ENCODE results near the gene USP9Y. TPM values are rescaled to one million over a fixed set of nuclear protein-coding genes. Genes with fewer than 3 reads are reported as not detected.

USP9Y gene
- total and polyA plus RNA-seq, 2 experiments from 2014 or later, result not detected

DNA sequence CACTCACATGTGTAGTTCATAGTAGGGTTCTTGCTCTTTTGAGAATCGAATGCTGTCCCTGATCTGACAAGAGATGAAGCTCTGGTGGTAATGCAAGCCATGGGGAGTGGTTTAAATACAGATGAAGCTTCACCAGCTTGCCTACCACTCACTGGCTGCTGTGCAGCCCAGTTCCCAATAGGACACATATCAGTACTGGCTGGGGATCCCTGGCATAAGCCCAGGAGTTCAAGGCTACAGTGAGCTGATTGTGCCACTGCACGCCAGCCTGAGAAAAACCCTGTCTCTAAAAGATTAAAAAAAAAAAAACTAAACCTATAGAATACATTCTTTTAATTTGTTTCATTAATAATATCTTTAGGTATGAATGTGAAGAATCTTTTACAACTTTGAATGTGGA is 136.5 kb downstream of the USP9Y start:
- Histone ChIP-seq H3K27ac (no peak overlapping the region), H3K4me3 (no peak overlapping the region), H3K9me3 (ENCODE audit: low read depth) (no peaks in the 10 kb centered on the region), H3K36me3 (no peaks in the 10 kb centered on the region), H3K27me3 (no peaks in the 10 kb centered on the region), H3K4me1 (ENCODE audit: low read depth) (no peaks in the 10 kb centered on the region)
- TF ChIP-seq, protein P1, sequence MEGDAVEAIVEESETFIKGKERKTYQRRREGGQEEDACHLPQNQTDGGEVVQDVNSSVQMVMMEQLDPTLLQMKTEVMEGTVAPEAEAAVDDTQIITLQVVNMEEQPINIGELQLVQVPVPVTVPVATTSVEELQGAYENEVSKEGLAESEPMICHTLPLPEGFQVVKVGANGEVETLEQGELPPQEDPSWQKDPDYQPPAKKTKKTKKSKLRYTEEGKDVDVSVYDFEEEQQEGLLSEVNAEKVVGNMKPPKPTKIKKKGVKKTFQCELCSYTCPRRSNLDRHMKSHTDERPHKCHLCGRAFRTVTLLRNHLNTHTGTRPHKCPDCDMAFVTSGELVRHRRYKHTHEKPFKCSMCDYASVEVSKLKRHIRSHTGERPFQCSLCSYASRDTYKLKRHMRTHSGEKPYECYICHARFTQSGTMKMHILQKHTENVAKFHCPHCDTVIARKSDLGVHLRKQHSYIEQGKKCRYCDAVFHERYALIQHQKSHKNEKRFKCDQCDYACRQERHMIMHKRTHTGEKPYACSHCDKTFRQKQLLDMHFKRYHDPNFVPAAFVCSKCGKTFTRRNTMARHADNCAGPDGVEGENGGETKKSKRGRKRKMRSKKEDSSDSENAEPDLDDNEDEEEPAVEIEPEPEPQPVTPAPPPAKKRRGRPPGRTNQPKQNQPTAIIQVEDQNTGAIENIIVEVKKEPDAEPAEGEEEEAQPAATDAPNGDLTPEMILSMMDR (IDR thresholded peaks at IDR 0.05; ENCODE audit: low read depth, low read length), result no peak
- DNase-seq (ENCODE audit: low read depth in 1 of 2, low spot score in 1 of 2), result no peak

DNA sequence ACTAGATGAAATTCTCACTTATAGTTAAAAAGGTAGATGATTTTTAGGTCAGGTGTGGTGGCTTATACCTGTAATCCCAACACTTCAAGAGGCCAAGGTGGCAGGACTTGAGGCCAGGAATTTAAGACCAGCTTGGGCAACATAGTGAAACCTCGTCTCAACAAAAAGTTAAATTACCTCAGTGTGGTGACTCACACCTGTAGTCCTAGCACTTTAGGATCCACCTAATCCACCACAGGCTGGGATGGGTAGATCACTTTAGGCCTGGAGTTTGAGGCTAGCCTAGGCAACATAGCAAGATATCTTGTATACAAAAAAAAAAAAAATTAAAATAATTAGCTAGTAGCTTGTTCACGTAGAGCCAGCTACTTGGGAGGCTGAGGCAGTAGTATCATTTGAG is 140.3 kb downstream of the USP9Y start:
- Histone ChIP-seq H3K9me3 (ENCODE audit: low read depth) (no peaks in the 10 kb centered on the region), H3K4me1 (ENCODE audit: low read depth) (no peaks in the 10 kb centered on the region)
- TF ChIP-seq, protein P1 (IDR thresholded peaks at IDR 0.05; ENCODE audit: low read depth, low read length), result no peak

GRCh38 chrY:12846793-12847192 is 145.8 kb downstream of the USP9Y start:
- H3K4me3 ChIP-seq, result no peak overlapping the region
- no peak overlapping the region for H3K27ac ChIP-seq
- DNase-seq (ENCODE audit: low read depth in 1 of 2, low spot score in 1 of 2), result no peak
- no peaks in the 10 kb centered on the region for H3K27me3 ChIP-seq
- no peaks in the 10 kb centered on the region for H3K9me3 ChIP-seq (ENCODE audit: low read depth)
- TF ChIP-seq, protein P1 (IDR thresholded peaks at IDR 0.05; ENCODE audit: low read depth, low read length), result no peak
- no peaks in the 10 kb centered on the region for H3K36me3 ChIP-seq
- H3K4me1 ChIP-seq (ENCODE audit: low read depth), result no peaks in the 10 kb centered on the region

More for the DNA sequence above, 140.3 kb downstream of the USP9Y start:
- H3K27me3 ChIP-seq, result no peaks in the 10 kb centered on the region
- H3K4me3 ChIP-seq, result no peak overlapping the region
- no peaks in the 10 kb centered on the region for H3K36me3 ChIP-seq
- no peak overlapping the region for H3K27ac ChIP-seq
- DNase-seq (ENCODE audit: low read depth in 1 of 2, low spot score in 1 of 2), result no peak

- TF ChIP-seq, protein P1 (IDR thresholded peaks at IDR 0.05; ENCODE audit: low read depth, low read length), result no peak
- DNase-seq (ENCODE audit: low read depth in 1 of 2, low spot score in 1 of 2), result peak in 1 of 2 donors; percentile 12
These were observed 154.8 kb downstream of the USP9Y start for GRCh38 chrY:12855791-12856275.

DNA sequence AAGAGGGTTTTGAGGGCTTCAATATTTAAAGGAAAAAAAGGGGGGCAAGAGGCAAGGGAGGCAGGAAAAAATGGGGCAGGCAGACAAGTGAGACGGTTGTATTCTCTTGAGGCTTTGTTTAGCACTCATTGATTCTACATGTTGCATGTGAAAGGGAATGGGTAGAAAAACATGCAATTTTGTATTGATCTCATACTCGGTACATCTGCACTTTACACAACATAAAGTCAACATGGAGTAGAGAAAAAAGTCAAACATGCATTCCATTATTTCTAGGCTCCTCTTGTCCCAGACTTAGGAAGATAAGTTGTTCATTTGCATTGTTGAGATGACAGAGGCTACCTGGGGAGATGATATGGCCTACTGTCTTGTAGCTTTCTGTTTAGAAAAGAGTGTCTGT is 166.9 kb downstream of the USP9Y start:
- no peaks in the 10 kb centered on the region for H3K9me3 ChIP-seq (ENCODE audit: low read depth)
- no peak overlapping the region for H3K4me3 ChIP-seq
- TF ChIP-seq, protein P1 (IDR thresholded peaks at IDR 0.05; ENCODE audit: low read depth, low read length), result no peak
- DNase-seq (ENCODE audit: low read depth in 1 of 2, low spot score in 1 of 2), result no peak
- no peaks in the 10 kb centered on the region for H3K36me3 ChIP-seq
- no peak overlapping the region for H3K27ac ChIP-seq
- H3K27me3 ChIP-seq, result no peaks in the 10 kb centered on the region
- H3K4me1 ChIP-seq (ENCODE audit: low read depth), result no peaks in the 10 kb centered on the region

More at GRCh38 chrY:12855791-12856275, 154.8 kb downstream of the USP9Y start:
- Histone ChIP-seq H3K4me1 (ENCODE audit: low read depth) (no peaks in the 10 kb centered on the region), H3K27ac (no peak overlapping the region), H3K27me3 (no peaks in the 10 kb centered on the region), H3K36me3 (no peaks in the 10 kb centered on the region), H3K4me3 (no peak overlapping the region), H3K9me3 (ENCODE audit: low read depth) (no peaks in the 10 kb centered on the region)
